Testis (tissue), 2 donors: ENCODE results near the gene MAP1LC3C.

Source experiments
- CTCF ChIP-seq, 3 experiments: fragments of 450-650 bp in 2 of 3; fragments of 200-600 bp in 1 of 3; sonication (generic) in 1 of 3; IDR thresholded peaks; one replicate each; pipeline ENCODE4 v1.5.1; 2016 to 2019; ENCODE audit warnings: antibody characterized with exemption in 3 of 3, mild to moderate bottlenecking in 2 of 3, moderate library complexity in 1 of 3
- POLR2A ChIP-seq: fragments of 450-650 bp; IDR thresholded peaks from one replicate; pipeline ENCODE4 v1.6.1; 2017; ENCODE audit warnings: antibody characterized with exemption, mild to moderate bottlenecking, moderate library complexity

GRCh38 chr1:242008826-242009495 lies 10.1 kb upstream of the MAP1LC3C start:
- TF ChIP-seq CTCF (IDR thresholded peaks at IDR 0.05), result no peak
- TF ChIP-seq POLR2A, result no peak
